Hepatocyte (in vitro differentiated cells): Measurements from ENCODE around the gene LAMB3.

Source experiments
- EZH2 ChIP-seq: fragments of 200-600 bp; sonication (generic); IDR thresholded peaks from 2 replicates; pipeline ENCODE4 v1.6.1; 2016; ENCODE audit warnings: antibody characterized with exemption, mild to moderate bottlenecking, borderline replicate concordance
- TF ChIP-seq, protein P1 (sequence below): fragments of 200-600 bp; sonication (generic); IDR thresholded peaks from 2 replicates; pipeline ENCODE4 v1.5.1; 2016; ENCODE audit warnings: antibody characterized with exemption, mild to moderate bottlenecking; ENCODE audit not compliant: poor library complexity

- TF ChIP-seq, protein P1, sequence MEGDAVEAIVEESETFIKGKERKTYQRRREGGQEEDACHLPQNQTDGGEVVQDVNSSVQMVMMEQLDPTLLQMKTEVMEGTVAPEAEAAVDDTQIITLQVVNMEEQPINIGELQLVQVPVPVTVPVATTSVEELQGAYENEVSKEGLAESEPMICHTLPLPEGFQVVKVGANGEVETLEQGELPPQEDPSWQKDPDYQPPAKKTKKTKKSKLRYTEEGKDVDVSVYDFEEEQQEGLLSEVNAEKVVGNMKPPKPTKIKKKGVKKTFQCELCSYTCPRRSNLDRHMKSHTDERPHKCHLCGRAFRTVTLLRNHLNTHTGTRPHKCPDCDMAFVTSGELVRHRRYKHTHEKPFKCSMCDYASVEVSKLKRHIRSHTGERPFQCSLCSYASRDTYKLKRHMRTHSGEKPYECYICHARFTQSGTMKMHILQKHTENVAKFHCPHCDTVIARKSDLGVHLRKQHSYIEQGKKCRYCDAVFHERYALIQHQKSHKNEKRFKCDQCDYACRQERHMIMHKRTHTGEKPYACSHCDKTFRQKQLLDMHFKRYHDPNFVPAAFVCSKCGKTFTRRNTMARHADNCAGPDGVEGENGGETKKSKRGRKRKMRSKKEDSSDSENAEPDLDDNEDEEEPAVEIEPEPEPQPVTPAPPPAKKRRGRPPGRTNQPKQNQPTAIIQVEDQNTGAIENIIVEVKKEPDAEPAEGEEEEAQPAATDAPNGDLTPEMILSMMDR = no peak
- no peak for TF ChIP-seq EZH2
These were observed 26.4 kb downstream of the LAMB3 start for GRCh38 chr1:209625791-209626285.
